Central memory CD4-positive, alpha-beta T cell (primary cell): ENCODE measurements around the gene FADS3.
A peak's percentile ranks its signal among the peaks of the same experiment; 100 is the strongest.
"Not testable (repeated sequence)": the region's sequence is repeated elsewhere in the genome, so short reads cannot be mapped to it uniquely, and the experiment has no call there.

Experiments
- DNase-seq: peaks from one replicate; pipeline ENCODE4 v3.0.0; 2022

FADS3 gene

GRCh38 chr11:61896665-61897386, 5.5 kb upstream of the FADS3 start:
- DNase-seq: no peak

GRCh38 chr11:61895718-61896059, 4.3 kb upstream of the FADS3 start:
- no peak for DNase-seq

DNA sequence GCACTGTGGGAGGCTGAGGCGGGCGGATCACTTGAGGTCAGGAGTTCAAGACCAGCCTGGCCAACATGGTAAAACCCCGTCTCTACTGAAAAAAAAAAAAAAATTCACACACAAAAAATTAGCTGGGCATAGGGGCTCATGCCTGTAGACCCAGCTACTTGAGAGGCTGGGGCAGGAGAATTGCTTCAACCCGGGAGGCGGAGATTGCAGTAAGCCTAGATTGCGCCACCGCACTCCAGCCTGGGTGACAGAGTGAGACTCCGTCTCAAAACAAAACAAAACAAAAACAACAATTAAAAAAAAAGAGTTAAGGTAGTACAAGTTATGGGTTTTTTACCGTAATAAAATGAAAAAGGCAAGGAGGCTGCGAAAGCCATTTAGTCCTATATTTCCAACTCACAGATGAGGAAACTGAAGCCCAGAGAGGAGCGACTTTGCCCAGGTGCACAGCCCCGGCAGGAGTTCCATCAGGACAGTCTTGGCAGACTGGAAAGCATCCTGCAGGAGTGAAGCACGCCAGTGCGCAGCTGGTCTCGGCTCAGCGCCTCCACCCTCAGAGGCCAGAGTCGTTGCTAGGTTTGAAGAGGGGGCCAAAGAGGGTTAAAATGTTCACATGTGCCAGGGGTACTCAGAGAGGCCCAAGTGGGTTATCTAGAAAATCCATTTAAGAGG, 3.8 kb upstream of the FADS3 start:
- DNase-seq: no peak

DNA sequence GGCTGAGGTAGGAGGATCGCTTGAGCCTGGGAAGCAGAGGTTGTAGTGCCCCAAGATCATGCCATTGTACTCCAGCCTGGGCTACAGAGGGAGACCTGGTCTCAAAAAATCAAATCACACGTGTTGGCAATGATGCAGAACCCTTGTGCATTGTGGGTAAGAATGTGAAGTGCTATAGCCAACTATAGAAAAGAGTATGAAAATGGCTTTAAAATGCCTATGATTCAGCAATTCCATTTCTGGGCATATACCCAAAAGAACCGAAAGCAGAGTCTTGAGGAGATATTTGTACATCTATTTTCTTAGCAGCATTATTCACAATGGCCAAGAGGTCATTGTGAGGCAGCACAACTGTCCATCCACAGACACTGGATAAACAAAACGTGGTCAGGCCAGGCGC, 2.6 kb upstream of the FADS3 start:
- DNase-seq: no peak

DNA sequence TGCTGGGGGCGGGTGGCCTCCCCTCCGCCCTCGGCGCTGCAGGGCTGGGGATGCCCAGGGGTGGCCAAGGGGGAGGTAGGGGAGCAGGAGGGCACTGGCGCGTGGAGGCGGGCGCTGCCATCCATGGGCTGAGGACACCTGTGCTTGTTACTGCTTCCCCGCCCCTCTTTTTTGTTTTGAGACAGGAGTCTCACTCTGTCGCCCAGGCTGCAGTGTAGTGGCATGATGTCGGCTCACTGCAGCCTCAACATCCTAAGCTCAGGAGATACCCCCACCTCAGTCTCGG, 683 bp upstream of the FADS3 start:
- no peak for DNase-seq

GRCh38 chr11:61890529-61891330, 615 bp downstream of the FADS3 start:
- peak; percentile 23 for DNase-seq

DNA sequence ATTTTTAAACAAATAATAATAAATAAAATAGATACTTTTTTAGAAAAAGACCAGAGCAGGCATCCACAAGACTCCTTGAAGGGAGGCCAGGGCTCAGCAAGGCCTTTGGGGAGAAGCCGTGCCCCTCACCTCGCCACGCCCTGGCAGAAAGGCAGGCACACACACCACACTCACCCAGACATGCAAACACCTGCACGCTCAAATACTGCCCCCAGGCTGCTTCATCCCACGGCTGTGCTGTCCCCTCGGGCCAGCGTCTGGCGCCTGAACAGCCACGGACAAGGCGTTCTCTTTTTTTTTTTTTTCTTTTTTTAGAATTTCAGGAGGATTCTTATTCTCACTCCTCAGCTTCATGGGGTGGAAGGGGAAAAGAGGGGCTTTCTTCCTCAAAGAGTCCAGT, 1.5 kb downstream of the FADS3 start:
- DNase-seq: no peak

- no peak for DNase-seq
Observed at GRCh38 chr11:61888590-61888989, 2.8 kb downstream of the FADS3 start.

DNA sequence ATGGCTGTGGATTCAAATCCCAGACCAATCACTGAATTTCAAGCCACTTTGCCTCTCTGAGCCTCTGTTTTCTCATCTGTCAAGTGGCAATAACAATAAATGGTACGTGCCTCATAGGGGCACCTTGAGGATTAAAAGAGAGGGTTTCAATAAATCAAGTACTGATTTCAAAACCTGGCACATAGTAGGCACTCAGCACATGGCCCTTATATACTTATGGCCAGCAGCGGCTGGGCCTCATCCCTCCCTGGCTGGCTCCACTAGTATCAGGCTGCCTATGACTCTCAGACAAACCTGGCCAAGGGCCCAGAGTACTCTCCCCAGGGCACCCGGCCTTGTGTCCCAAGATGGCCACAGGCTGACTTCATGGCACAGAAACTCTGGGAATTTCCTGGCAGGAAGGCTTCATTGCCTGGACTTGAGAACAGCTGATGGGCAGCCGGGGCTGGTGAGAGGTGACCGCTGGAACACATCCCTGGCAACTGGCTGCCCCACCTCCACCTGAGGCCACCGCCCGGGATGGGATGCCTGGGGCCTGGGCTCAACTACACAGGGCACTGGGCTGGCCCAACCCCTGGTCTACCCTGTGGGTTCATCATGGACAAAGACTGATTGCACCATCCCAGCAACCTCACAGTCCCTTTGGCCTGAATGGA, 3.4 kb downstream of the FADS3 start:
- DNase-seq: no peak

DNA sequence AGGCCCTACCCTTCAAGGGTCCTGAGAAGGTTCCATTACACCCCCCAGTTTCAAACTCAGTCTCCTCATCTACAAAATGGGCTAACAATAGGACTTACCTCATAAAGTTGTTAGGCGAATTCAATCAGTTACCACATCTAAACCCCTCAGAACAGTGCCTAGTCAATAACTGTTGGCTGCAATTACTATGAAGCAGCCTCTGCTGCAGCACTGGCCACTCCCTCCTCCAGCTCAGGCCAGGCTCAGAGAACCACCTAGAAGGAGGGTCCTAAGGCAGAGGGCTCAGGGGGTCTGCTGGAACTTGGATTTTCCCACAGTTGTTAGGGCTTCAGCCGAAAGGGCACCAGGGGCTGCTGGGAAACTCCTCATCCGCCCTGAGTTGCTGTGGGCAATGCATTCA, 4.7 kb downstream of the FADS3 start:
- DNase-seq: no peak

DNA sequence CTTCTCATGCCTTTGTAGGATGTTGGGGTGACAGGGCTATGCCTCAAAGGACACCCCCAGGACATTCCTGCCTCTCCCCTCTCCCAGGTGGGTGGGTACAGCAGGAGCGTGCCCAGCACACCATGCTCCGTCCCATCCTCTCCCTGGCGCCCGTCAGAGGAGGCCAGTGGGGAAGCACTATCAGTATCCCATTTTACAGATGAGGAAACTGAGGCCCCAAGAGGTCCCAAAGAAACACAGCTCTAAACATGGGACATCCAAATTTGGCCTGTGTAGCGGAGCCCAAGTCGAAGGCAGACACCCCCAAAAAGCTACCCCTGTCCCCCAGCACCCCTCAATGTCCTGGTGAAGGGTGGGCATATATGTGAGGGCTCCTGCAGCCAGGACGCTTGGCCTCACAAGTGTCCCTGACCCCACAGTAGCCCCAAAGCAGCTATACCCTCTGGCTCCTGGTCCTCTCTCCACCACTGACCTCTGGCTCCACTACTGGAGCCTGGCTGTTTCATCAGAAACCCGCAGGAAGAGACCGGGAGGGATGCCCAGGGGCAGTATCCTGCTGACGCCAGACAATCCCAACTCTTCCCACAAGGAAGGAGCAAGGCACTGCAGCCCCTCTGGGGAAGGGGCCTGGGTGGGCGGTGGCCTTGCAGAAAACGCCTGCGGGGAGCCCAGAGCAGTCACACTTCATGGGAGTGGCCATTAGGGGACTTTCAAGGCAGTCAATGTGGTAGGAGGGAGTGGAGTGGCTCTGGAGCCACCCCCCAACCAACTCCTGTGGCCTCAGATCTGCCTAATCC, 5.4 kb downstream of the FADS3 start:
- no peak for DNase-seq

- no peak for DNase-seq
Observed at GRCh38 chr11:61885166-61885778, 6.1 kb downstream of the FADS3 start.

DNA sequence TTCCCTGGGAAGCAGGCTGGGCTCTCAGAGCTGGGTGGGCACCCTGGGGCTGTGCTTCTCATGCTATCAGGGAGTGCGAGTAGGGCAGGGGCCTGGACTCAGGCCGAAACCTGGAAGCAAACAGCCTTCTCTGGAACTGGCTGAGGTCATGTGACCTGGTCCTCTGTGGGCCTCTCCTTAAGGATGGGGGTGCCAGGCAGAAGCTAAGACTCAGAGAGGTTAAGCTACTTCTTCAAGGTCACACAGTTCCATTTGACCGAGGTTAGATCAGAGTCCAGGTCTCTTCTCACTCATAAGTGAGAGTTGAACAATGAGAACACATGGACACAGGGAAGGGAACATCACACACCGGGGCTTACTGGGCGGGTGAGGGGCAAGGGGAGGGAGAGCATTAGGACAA, 7.4 kb downstream of the FADS3 start:
- DNase-seq: no peak

GRCh38 chr11:61883327-61883726, 8.0 kb downstream of the FADS3 start:
- DNase-seq: no peak

- no peak for DNase-seq
Observed at GRCh38 chr11:61882879-61883278, 8.5 kb downstream of the FADS3 start.

DNA sequence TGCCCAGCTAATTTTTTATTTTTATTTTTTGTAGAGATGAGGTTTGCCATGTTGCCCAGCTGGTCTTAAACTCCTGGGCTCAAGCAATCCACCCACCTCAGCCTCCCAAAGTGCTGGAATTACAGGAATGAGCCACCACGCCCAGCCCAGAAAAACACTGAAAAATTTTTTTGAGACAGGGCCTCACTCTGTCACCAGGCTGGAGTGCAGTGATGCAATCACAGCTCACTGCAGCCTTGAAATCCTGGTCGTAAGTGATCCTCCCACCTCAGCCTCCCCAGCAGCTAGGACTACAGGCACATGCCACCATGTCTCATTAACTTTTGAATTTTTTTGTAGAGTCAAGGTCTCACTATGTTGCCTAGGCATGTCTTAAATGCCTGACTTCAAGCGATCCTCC, 9.1 kb downstream of the FADS3 start:
- DNase-seq: not testable (repeated sequence)

- no peak for DNase-seq
Observed at GRCh38 chr11:61881397-61881796, 9.9 kb downstream of the FADS3 start.

GRCh38 chr11:61880454-61880853, 10.9 kb downstream of the FADS3 start:
- DNase-seq: no peak

DNA sequence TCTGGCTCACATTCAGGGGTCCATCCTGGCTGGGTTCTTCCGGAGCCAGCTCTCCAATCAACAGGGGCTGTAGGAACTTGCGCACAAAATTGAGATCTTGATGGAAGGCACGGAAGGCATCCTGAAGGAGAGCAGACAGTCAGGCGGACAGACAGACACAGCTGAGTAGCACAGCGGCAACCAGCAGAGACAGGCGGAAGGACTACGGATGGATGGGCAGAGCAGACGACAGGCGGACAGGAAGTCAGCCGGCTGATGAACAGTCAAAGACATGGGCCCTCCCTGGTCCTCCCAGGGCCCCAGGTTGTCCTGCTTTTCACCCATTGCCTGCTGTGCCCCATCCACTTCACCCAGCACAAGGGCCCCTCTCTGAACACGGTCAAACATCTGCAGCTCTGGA, 11.3 kb downstream of the FADS3 start:
- no peak for DNase-seq

DNA sequence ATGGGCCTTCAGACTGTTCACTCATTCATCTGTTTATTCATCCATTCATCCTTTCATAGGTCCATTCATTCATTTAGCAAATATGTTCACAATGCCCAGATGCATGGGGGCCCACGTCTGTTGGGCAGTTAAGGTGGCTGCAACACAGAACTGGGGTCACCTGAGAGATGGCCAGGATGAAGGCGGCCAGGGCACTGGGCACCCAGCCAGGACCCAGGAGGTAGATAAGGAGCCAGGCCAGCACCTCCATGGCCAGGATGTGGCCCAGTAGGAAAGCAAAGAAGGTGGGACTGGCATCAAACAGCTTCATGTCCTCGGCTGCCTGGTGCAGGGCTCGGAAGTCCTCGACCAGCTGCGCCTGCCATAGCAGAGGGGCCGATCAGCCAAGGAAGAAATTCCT, 12.2 kb downstream of the FADS3 start:
- DNase-seq: no peak

GRCh38 chr11:61875698-61876097, 15.6 kb downstream of the FADS3 start:
- DNase-seq: no peak

- DNase-seq: no peak
Observed at GRCh38 chr11:61874853-61875252, 16.5 kb downstream of the FADS3 start.
